T47D (cell line): Measurements from ENCODE around the gene LALBA.

Source experiments
- DNase-seq, 2 experiments: peaks; one replicate each; pipeline versions ENCODE4 v3.0.0 to v3.0.0-alpha.2; 2011 to 2012; ENCODE audit warnings: low read depth in 1 of 2, low spot score in 1 of 2
- JUND ChIP-seq: IDR thresholded peaks from 2 replicates; pipeline ENCODE4 v1.6.1; 2012; ENCODE audit warnings: low read depth
- in situ Hi-C: cut with HindIII; loops from 2 replicates; pipeline ENCODE4 v1.10.0; 2016; ENCODE audit warnings: low sequenced_read_pairs, low pct_unique_long_range_greater_than_20kb

The LALBA gene

DNA sequence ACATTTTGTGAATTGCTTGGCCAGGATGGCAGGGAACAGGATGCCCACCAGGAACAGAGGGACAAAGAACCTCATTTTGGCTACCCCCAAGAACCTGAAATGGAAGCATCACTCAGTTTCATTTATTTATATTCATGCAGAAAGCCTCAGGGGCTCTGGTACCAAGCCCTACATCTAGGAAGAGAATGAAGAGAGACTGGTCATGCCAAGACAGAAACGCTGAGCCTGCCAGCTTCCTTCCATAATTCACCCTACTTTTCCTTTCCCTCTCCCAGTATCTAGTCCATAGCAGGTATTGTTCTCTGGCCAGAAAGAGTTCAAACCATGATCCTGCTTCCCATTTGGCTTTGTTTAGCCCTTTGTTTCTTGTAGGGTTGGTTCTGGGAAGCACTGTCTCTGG lies at the start of gene LALBA:
LALBA (minus strand) TSS at position 101 of the 400 bp plus-strand sequence; CDS start at position 75, 26 bp downstream.
- DNase-seq = no peak
- in situ Hi-C loops = no loop called here
- no peak for TF ChIP-seq JUND

DNA sequence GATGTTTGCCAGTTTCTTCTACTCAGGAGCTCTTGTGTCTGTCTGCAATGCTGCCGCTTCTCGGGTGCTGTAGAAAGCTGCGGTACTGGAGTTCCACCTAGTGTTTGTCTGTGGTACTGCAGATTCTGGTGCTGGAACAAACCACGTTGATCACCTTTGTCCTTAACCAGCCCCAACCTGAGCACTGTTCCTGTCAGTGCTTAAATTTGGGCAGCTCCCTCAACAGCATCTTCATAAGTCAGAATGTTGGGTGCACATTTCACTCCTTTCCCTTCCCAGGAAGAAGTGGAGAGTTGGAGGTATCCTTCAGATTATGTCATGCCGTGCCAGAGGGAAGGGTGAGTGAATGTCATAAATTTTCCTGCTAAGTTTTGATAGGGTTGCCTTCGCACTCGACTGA lies 48.7 kb upstream of the LALBA start:
- in situ Hi-C loops = no loop called here
- DNase-seq = peak; percentile 76 to 89
- TF ChIP-seq JUND = no peak

DNA sequence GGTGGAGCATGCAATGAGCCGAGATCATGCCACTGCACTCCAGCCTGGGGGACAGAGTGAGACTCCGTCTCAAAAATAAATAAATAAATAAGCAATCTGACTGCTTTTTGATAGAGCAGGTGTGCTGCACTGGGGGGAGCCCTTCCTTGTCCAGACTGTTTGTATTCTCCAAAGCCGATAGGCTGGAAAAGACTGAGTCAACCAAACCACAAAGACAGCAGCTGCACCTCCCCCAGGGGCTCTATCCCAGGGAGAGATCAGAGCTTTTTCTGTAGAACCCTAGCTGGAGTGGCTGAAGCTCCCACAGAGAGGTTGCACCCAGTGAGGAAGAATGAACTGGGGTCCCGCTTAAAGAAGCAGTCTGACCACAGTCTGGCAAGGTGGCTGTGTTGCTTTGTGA lies 45.8 kb upstream of the LALBA start:
- no peak for DNase-seq
- in situ Hi-C loops = no loop called here
- no peak for TF ChIP-seq JUND

DNA sequence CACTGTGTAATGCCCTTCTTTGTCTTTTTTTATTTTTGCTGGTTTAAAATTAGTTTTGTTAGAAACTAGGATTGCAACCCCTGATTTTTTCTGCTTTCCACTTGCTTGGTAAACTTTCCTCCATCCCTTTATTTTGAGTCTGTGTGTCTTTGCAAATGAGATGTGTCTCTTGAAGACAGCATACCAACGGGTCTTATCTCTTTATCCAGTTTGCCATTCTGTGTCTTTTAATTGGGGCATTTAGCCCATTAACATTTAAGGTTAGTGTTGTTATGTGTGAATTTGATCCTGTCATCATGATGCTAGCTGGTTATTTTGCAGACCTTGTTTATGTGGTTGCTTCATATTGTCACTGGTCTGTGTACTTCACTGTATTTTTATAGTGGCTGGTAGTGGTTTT lies 43.5 kb upstream of the LALBA start:
- TF ChIP-seq JUND = no peak
- DNase-seq = no peak
- in situ Hi-C loops = no loop called here

DNA sequence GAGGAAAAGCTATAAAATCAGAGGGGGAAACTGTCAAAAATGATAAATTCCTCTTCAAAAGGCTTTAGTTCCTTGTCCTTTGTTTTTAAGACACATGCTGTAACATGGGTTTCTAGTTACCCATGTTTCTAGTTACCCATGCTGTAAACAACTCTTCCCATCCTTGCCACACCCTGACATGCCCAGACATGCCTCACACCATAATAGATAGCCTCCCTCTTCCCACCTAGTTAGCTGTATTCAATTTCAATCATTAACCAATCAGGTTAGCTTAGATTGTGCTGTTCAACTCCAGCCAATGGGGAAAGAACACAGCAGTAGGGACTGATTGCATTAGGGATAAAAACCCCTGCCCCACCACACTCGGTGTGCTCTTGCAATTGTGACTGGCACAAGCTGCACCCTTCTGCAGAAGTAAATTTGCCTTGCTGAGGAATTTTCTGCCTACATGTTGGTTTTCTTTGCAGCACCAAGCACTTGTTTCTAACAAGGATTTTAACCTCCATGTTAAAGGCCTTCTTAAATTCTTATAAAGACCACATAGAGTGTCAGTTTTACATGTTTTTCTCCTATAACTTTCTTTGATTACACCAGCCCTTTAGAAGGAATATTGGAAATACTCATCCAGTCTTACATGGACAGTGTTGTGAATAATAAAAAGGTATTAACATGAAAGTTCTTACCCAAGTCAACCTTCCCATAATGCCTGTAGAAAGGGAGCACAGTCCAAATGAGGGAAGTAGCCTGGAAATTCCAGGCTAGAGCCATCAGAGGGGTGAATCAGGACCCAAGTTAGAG lies 32.5 kb upstream of the LALBA start:
- in situ Hi-C loops = no loop called here
- DNase-seq = no peak

DNA sequence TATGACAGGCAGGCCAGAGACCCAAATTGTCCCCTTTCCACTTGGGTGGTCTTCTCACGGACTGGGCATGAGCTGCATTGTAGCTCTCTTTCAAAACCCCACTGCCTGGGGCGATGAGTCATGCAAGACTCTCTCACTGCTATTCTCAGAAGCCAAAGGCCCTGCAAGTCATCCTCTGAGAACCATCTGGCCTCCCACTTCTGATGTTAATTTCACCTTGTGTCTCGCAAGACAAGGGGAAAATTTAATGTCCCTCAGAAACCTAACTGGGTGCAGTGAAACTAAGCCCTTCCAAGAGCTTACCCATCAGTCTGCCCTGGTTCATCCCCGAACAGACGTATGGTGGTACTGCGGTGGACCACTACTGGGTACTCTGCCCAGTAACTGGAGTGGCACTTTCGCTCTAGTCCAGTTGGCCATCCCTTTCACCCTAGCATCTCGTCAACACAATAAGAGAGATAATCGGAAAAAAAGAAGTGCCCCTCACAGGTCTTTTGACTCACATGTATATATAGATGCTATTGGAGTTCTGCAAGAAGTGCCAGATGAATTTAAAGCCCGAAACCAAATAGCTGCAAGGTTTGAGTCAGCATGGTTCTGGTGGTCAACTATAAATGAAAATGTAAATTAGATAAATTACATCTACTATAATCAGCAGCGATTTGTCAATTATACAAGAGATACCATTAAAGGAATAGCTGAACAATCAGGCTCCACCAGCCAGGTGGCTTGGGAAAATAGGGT lies 31.3 kb upstream of the LALBA start:
- DNase-seq = no peak
- in situ Hi-C loops = no loop called here
- TF ChIP-seq JUND = no peak

More for the DNA sequence above, 32.5 kb upstream of the LALBA start:
- no peak for TF ChIP-seq JUND

DNA sequence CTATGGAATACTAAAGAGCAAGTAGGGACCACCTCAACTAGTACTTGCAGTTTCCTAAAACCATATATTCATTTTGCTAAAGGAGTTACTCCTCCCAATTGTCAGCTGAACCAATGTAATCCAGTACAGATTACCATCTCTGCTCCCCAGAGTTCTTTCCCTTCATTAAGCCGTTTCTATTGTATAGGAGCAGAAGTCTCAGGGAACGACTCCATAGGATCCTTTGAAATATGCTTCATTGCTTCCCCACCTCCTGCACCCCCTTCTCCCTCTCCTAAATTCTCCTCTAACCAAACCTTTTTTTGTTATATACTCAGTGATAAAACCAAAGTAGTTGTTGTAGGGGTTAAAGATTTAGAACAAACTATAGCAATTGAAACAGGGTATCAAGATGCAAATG lies 30.7 kb upstream of the LALBA start:
- no peak for TF ChIP-seq JUND
- in situ Hi-C loops = no loop called here
- DNase-seq = no peak

DNA sequence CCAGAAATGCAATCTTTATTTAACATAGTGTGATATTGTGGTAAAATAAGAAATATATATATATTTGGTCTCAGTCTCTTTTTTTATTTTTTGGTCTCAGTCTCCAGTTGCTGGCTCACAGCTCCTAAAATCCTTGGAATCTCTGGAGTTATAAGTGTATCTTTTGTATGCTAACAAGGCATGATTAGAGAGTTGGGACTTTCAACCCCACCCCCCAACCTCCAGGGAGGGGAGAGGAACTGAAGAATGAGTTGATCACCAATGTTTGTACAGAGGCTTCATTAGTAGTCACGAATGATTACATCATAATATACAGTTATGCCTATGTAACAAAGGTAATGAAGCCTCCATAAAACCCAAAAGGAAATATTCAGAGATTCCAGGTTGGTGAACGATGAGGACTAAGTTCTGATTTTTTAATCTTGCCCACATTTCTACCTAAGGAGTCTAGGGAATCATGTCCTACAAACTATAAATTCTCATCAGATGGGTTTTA lies 22.8 kb upstream of the LALBA start:
- DNase-seq = no peak
- no peak for TF ChIP-seq JUND
- in situ Hi-C loops = no loop called here

DNA sequence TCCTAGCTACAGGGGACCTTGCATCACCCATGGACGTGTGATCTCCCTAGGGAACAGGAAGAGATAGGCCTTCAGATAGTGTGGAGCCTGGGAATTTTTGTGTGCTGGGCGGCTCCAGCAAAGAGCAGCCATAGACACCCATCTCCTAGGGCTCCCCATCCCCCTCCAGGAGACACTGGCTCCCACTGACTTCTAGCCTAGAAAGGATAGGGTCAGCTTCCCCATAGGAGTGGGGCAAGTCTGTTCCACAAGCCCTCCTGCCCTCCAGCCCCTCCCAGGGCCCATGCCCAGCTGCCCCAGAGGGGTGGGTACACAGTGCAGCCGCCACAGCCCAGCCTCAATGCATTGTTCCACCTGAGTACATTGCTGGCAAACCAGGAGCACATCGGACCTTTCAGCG lies 16.5 kb upstream of the LALBA start:
- TF ChIP-seq JUND = no peak
- in situ Hi-C loops = no loop called here
- DNase-seq = no peak

DNA sequence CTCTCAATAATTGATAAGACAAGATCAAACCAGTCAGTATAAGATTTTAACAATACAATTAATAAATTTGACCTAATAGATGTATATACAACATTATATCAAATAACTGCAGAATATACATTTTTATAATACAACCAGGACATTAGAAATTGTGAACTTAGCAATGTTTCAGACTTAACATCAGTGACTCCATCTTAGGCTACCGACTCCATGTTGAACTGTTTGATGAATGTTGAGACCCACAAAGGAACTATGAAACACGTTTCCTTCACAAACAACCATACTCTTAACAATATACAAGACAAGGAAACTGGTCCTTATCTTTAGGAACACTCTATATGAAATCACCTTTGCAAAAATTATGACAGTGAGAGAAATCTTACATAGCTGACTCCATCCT lies 13.9 kb upstream of the LALBA start:
- DNase-seq = no peak
- in situ Hi-C loops = no loop called here
- TF ChIP-seq JUND = no peak

DNA sequence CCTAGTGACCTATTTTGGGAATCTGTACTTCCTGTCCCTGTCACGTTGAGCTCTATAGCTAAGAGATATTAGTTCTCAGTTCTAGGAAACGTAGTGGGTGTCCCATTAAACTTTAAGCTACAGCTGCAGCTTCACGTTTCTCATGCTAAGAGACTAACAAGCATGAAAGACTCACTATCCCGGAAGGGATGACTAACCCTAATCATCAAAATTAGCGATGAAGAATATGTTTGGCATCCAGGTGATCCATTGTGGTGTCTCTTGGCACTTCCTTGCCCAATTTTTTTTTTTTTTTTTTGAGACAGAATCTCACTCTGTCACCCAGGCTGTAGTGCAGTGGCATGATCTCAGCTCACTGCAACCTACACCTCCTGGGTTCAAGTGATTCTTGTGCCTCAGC lies 11.0 kb upstream of the LALBA start:
- in situ Hi-C loops = no loop called here
- DNase-seq = no peak
- no peak for TF ChIP-seq JUND

DNA sequence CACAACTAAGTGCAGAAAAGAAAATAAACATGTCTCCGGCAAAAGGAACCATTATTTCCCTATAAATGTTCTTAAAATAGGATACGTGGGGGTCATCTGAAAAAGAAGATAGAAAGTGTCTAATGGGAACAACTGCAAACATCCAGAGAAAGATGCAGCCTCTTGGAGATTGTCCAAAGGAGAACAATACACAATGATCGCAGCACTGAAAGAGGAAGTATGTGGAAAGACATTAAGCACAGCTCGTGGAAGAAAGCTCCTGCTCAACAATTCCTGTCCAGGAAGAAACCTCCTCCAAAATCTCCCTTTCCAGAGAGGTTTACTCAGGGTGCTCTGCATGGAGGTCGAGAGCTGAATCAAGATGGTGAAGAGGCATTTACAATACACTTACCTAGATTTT lies 2.5 kb upstream of the LALBA start:
- no peak for TF ChIP-seq JUND
- no peak for DNase-seq
- in situ Hi-C loops = no loop called here

DNA sequence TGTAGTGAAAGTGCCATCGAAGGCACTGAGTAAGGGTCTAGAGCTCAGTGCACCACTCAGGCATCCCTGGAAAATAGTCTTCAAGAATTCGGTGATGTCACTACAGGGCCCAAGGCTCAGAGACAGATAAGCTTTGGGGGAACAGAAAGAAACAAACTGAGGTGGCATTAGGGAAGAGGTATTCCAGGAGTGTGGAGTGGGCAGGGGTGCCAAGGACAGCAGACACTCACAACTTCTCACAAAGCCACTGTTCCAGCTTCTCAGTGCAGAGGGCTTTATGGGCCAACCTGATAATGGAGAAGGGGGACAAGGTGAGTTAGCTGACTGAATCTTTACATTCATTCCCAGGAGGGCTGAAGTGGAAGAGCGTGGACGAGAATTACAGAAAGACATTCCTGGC lies 2.1 kb downstream of the LALBA start:
- DNase-seq = no peak
- in situ Hi-C loops = no loop called here
- no peak for TF ChIP-seq JUND
